ENCODE results near the gene METTL25B.

- TF ChIP-seq CTCF (IDR thresholded peaks at IDR 0.05; ENCODE audit: low read depth, low read length, poor library complexity, severe bottlenecking), result no peak
- TF ChIP-seq EZH2phosphoT487 (IDR thresholded peaks at IDR 0.05; ENCODE audit: borderline replicate concordance, low read length), result no peak
Observed at GRCh38 chr1:156773607-156774006, 45.3 kb downstream of the METTL25B start.
